ENCODE measurements around the gene MS4A10.
"Not testable (repeated sequence)": the region's sequence is repeated elsewhere in the genome, so short reads cannot be mapped to it uniquely, and the experiment has no call there.

The MS4A10 gene

GRCh38 chr11:60788401-60789125, 3.4 kb downstream of the MS4A10 start:
- DNase-seq (ENCODE audit: low read depth) = no peak

- no peak for DNase-seq (ENCODE audit: low read depth)
These were observed 5.6 kb downstream of the MS4A10 start for GRCh38 chr11:60790726-60791125.

- no peak for DNase-seq (ENCODE audit: low read depth)
These were observed 6.2 kb downstream of the MS4A10 start for GRCh38 chr11:60791153-60791933.

- DNase-seq (ENCODE audit: low read depth) = no peak
These were observed 7.4 kb downstream of the MS4A10 start for GRCh38 chr11:60792521-60792920.

- DNase-seq (ENCODE audit: low read depth) = no peak
These were observed 10.2 kb downstream of the MS4A10 start for GRCh38 chr11:60795291-60795690.

GRCh38 chr11:60797846-60798630, 12.9 kb downstream of the MS4A10 start:
- DNase-seq (ENCODE audit: low read depth) = no peak

GRCh38 chr11:60798631-60799030, 13.5 kb downstream of the MS4A10 start:
- no peak for DNase-seq (ENCODE audit: low read depth)

- no peak for DNase-seq (ENCODE audit: low read depth)
These were observed 16.1 kb downstream of the MS4A10 start for GRCh38 chr11:60801194-60801593.

- DNase-seq (ENCODE audit: low read depth) = no peak
These were observed 18.3 kb downstream of the MS4A10 start for GRCh38 chr11:60803273-60803936.

- no peak for DNase-seq (ENCODE audit: low read depth)
These were observed 24.1 kb downstream of the MS4A10 start for GRCh38 chr11:60809249-60809648.

- no peak for DNase-seq (ENCODE audit: low read depth)
These were observed 24.6 kb downstream of the MS4A10 start for GRCh38 chr11:60809691-60810090.

GRCh38 chr11:60810151-60810550, 25.0 kb downstream of the MS4A10 start:
- DNase-seq (ENCODE audit: low read depth) = no peak

- DNase-seq (ENCODE audit: low read depth) = no peak
These were observed 25.4 kb downstream of the MS4A10 start for GRCh38 chr11:60810569-60810968.

GRCh38 chr11:60813324-60813723, 28.2 kb downstream of the MS4A10 start:
- DNase-seq (ENCODE audit: low read depth) = no peak

GRCh38 chr11:60814112-60814511, 29.0 kb downstream of the MS4A10 start:
- DNase-seq (ENCODE audit: low read depth) = no peak

- no peak for DNase-seq (ENCODE audit: low read depth)
These were observed 31.5 kb downstream of the MS4A10 start for GRCh38 chr11:60816590-60817157.

- no peak for DNase-seq (ENCODE audit: low read depth)
These were observed 32.9 kb downstream of the MS4A10 start for GRCh38 chr11:60818057-60818456.

- no peak for DNase-seq (ENCODE audit: low read depth)
These were observed 36.9 kb downstream of the MS4A10 start for GRCh38 chr11:60821827-60822599.

- not testable (repeated sequence) for DNase-seq (ENCODE audit: low read depth)
These were observed 38.7 kb downstream of the MS4A10 start for GRCh38 chr11:60823745-60824306.

- DNase-seq (ENCODE audit: low read depth) = no peak
These were observed 40.0 kb downstream of the MS4A10 start for GRCh38 chr11:60825118-60825517.

- no peak for DNase-seq (ENCODE audit: low read depth)
These were observed 40.7 kb downstream of the MS4A10 start for GRCh38 chr11:60825790-60826189.

Measured in GM04503 (cell line).